Stimulated activated CD4-positive, alpha-beta T cell treated with anti-CD3 and anti-CD28 coated beads, Interleukin-2, amount 100 ng/mL, for 24 hours (primary cell): ENCODE results near the gene KCND2.
A peak's percentile ranks its signal among the peaks of the same experiment; 100 is the strongest.
"Not testable (repeated sequence)": the region's sequence is repeated elsewhere in the genome, so short reads cannot be mapped to it uniquely, and the experiment has no call there.

Experiments
- DNase-seq, 2 donors: peaks; one replicate each; pipeline ENCODE4 v3.0.0-alpha.2; 2020

The KCND2 gene

DNA sequence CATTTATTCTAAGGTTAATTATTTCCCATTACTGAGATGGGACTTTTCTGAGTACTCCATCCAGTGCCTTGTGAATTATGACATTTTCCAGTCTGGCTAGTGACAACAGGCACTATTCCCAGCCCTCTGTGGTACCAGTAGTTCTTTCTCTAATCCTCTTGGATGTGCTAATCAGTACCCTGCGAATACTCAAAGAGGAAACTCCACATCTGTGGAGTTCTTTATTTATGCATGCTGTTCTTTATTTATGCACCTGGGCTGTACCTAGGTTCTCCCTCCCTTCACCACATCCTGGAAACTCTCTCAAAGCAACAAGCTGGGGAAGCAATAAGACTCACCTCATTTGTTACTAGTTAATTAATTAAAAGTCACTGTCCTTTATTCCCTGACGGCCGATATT, 501.5 kb downstream of the KCND2 start:
- DNase-seq: no peak

DNA sequence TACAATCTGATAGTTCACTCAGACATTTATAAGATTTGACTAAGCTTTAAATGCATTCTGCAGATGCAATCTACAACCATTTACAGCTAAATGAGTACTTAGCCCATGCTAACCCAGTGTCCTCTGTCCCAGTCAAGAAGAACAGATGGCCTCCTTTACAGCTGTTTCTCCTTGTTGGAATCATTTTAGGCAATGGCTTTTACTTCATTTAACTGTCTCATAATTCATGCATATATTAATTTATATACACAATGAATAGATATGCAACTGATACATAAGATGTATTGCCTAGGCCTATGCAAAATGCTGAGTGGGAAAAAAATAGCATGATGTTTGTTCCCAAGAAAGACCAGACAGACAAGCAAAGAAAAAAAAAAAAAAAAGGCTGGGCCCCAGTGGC, 502.8 kb downstream of the KCND2 start:
- no peak for DNase-seq

DNA sequence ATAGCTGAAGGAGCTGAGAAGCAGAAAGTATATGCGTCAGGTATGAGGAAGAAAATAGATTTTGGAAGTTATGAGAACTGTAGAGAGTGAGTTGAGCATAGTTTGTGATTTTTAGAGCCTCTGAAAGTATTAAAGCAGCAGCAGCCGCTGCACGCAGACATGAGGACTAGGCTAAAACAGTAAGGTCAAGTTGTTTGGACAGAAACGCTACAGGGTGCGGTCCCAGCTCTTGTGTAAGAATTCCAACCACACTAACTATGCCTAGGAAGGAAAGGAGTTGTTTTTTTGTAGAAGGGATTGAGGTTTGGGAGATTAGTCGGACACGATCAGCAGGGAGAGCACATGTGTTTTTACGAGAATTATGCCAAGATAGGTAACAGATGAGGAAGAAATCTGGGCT, 506.1 kb downstream of the KCND2 start:
- not testable (repeated sequence) for DNase-seq

DNA sequence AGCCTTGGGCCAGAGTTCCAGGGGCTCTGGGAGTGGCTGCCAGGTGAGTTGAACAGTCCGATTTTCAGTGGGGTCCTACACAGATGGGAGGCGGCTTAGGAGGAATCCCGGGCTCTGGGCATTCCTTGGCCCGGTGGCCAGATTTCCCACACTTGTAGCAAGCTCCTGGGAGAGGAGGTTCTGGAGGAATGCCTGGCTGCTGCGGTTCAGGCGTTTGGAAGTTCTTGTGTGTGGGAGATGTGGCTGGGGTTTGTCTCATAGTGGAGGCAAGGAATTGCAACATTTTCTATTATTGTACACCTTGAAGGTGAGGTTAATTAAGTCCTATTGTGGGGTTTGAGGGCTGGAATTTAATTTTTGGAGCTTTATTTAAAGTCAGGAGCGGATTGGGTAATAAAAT, 507.5 kb downstream of the KCND2 start:
- not testable (repeated sequence) for DNase-seq

DNA sequence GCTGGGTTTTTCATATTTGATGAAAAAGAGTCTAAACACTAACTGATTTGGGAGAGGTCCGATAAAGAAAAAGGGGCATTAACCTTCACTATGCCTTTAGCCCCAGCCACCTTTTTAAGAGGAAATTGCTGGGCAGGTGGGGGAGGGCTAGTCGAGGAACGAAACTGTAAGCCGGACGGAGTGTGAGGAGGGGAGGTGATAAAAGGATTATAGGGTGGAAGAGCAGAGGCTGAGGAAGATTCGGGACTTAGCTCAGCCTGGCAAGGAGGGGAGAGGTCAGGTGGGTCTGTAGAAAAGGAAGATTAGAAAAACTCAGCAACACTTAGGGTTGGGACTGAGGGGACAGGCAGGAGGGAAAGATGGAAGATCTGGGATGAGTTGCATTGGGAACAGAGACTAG, 508.0 kb downstream of the KCND2 start:
- DNase-seq: no peak

DNA sequence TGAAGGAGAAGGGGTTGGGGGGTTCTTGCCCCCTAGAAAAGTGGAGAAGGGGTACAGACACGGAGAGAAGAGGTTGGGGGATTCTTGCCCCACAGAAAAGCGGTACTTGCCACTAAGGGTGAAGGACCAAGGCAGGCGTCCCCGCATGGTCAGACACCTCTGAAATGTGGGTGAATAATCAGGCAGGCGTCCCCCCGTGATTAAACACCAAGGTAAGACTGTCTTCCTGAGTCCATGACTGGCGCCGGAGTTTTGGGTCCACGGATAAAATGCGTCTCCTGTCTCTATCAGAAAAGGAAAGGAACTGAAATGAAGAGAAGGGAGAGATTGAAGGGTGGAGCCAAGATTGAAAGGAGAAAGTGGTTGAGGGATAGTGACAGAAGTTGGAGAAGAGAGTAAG, 508.9 kb downstream of the KCND2 start:
- not testable (repeated sequence) for DNase-seq

DNA sequence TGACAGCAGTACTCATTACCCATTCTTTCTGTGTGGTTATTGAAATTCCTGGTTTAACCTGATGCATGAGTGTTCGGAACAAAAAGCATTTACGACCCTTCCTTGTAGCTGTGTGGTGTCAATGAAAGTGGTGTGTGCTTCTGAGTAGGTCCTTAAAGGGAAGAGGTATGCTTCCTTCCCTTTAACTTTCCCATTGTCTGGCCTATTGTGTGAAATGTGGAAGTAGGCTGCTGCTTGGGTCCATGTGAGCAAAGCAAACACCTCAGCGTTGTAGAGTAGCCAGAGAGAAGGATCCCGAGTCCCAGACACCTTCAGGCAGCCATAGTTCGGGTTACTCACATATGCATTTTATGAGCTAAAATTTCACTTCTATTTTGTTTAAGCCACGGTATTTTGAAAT, 510.3 kb downstream of the KCND2 start:
- no peak for DNase-seq

DNA sequence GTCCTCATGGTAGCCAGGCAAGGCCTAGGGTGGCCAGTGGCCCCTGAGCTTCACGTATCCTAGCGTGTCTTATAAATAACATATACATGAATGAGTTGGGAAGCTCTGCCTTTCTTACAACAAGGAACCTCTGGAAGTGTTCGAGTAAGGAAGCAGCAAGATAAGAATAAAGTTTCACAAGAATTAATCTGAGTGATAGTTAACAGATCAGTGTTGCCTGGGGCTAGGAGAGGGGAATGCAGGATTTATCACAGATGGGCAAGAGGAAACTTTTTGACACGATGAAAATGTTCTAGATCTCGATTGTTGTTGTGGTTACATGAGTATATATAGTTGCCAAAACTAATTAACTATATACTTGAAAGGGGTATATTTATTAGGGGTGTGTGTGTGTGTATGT, 510.7 kb downstream of the KCND2 start:
- DNase-seq: no peak

DNA sequence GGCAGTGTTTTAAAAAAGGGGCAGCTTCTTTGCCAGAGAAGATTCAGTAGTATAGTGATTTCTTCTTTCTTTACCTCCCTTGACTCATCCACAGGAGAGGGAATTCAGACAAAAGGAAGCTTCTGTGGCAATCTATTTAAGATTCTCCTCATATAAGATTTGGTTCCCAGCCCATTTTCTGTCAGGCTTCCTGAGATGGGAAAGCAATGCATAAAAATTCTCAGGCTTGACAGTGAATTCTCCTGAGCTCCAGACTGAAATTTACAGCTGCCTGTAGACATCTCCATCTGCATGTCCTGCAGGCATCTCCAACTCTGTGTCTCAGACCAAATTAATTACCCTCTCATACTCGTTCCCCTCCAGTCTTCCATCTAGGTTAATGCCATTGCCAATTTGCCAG, 512.1 kb downstream of the KCND2 start:
- DNase-seq: no peak

DNA sequence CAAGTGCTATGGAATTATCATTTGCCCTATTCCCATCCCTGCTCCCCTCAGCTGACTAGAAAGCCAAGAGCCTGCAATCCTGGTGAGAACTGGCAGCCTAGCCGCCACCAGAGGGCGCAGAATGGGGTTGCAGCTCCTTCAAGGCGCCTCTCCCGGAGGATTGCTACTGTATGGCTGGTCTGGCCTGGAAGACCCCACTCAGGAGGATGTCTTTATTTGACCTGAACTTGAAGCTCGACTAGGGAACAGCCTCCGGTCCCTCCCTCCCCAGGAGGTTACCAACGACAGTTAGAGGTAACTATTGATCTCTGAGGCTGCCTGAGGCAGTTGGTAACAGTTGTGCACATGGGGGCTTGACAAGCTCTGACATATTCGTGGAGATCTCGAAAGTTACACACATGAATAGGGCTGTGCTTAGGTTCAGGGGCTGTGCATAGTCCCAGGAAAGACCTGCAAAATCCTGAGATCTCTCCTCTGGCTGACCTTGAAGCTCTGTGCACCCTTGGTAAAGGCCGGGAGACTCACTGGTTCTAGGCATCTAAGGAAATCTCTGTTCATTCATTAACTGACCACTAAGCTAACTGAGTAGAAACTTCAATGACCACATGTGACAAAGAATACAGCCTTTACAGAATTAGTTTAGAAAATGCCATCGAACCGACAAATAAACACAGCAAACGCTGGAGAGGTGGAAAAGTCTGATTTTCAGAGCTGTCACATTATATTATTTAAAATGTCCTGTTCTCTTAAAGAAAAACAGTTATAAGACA, 519.3 kb downstream of the KCND2 start:
- peak; percentile 70 to 78 for DNase-seq

DNA sequence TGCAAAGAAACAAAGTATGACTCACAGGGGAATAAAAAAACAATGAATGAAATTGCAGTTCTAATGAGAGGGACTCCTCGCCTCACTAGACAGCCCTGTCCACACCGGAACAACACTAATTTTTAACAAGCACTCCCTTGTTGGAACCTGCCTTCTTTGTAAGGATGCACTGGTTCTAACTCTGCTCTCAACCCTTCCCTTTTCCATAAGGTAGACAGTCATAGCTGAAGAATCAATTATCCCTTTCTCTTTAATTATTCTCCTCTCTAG, 519.8 kb downstream of the KCND2 start:
- no peak for DNase-seq

DNA sequence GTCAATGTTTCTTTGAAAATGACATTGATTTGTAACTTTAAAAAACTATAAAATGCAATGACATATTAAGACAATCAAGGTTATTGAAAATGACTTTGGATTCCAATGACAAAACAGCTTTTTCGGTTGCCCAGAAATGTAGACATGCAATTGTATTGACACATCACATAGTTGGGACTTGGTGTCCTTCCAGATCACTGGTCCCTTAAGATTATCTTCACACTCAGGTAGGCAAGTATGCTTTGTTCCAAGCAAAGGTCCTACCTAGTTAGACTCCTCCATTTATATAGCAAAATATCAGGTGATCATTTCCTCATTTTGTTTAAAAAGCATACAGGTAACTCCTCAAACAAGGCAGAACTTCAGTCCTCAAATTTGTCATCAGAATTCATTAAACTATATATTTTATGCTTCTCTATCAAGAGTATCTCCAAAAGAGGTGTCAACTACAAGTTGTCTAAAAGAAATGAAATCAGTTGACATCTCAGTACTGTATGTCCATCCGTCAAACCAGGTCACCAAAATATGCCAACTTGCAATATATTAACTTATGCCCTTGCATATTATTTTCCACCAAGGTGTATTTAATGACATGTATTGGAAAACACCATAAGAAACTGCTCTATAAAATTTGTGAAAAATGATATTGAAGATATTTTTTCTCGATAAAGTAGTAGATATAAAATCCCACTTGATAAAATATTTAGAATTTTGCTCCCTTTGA, 520.4 kb downstream of the KCND2 start:
- no peak for DNase-seq

DNA sequence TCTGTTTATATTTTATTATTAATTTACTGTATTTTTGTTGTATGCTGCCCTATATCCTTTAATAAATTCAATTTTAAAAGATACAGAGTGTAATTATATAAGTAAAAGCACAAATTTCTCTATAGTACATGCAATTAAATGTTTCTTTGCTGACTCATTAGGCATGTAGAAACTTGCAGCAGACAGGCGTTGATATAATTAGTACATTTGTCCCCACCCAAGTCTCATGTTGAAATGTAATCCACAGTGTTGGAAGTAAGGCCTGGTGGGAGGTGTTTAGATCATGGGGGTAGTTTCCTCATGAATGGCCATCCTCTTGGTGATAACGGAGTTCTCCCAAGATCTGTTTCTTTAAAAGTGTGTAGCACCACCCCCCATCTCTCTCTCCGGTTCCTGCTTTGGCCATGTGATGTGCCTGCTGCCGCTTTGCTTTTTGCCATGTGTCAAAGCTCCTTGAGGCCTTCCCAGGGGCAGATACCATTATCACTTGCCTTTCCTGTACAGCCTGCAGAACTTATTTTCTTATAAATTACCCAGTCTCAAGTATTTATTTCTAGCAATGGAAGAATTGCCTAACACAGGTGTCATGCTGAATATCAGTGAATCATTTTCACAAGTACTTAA, 521.2 kb downstream of the KCND2 start:
- DNase-seq: no peak

DNA sequence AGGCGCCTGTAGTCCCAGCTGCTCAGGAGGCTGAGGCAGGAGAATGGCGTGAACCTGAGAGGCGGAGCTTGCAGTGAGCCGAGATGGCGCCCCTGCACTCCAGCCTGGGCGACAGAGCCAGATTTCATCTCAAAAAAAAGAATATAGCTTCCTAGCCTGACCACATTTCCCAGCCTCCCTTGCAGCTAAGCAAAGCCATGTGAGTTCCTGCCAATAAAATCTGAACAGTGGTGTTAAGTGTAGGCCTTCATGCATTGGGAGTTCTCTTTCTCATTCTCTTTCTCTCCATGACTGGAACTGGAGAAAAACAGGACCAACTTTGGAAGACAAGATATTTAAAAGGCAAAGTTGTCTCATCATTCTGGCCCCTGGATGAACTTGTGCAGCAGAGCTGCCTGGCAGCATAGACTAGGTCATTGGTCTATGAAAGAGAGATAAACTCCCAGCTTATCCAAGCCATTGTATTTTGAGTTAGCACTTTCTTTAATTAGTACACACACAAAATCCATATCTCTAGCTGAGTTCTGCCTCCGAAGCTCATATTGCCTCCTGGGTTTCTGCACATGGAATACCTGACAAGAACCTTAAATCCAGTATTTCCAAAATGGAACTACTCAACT, 524.2 kb downstream of the KCND2 start:
- DNase-seq: no peak

DNA sequence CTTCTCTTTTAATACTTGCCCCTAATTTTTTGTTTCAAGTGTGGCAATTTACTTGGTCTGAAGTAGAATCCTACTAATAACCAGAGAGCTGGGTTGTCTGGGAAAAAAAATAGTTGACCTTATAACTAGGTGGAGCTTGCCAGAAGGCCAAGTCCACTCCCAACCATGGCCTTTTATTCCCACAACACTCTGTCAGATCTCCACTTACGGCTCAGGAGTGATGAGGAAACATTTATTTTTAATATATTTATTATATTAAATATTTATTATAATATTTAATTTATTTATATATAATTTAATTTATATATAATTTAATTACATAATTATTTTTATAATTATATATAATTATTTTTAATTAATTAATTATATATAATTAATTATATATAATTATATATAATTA, 526.2 kb downstream of the KCND2 start:
- DNase-seq: no peak
